Cortex of kidney (tissue), 1 donor: ENCODE results near the gene LIN28B.

Source experiments
- DNase-seq: peaks from one replicate; lab custom pipeline; 2025; lab: John Stamatoyannopoulos, UW

Gene LIN28B

DNA sequence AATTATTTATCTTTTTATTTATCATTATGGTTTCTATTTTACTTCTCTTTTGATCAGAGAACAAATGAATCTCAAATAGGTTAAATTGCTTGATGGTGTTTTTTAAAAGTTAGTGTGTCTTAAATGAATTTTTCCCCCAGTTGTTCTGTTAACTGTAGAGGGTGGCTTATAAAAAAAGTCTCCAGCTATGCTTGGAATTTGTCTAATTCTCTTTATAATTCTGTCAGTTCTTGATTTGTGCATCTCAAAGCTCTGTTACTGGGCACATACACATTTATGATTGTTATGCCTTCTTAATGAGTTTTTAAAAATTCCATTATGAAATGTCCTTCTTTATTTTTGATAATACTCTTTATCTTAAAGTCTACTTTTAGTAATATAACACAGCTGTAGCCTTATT, 58.0 kb downstream of the LIN28B start:
- no peak for DNase-seq

DNA sequence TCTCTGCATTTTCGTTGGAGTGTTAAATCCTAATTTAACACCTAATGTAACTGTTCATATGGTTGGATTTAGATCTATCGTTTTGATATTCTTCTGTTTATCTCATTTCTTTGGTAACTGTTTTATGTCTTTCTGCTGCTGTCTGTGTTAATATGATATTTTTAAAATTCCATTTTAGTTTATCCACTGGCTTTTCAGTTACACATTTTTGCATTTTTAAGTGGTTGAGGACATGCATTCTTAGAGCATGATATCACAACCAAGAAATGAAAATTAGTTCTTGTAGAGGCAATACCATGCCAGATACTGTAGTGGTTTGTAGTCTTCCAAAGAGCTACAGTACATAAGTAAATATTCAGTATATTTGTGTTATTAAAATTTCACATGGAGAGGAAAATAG, 58.6 kb downstream of the LIN28B start:
- no peak for DNase-seq

DNA sequence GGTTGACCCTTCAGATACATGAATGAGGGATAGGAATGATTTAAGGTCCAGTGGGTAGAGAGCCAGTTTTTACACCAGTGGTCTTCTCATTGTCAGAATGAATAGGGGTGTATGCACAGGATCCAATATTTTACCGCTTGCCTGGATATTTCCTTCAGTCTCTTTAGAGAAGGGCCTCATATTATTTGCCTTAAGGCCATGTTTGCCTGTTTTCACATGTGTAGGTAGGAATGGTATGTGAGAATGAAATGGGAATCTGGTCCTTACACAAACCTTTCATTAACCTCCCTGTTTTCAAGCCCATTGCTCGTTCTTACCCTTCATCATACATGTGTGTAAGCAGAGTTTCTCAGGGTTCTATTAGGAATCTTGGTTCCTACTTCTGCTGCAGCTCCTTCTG, 62.4 kb downstream of the LIN28B start:
- DNase-seq: no peak

DNA sequence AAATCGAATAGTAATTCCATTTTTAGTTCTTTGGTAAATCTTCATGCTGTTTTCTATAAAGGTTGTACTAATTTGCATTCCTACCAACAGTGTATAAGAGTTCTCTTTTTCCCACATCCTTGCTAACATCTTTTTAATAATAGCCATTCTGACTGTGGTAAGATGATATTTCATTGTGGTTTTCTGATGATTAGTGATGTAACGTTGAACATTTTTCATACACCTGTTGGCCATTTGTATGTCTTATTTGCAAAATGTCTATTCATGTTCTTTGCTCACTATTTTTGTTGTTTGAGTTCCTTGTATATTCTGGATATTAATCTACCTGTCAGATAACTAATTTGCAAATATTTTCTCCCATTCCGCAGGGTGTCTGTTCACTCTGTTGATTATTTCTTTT, 64.5 kb downstream of the LIN28B start:
- DNase-seq: no peak

DNA sequence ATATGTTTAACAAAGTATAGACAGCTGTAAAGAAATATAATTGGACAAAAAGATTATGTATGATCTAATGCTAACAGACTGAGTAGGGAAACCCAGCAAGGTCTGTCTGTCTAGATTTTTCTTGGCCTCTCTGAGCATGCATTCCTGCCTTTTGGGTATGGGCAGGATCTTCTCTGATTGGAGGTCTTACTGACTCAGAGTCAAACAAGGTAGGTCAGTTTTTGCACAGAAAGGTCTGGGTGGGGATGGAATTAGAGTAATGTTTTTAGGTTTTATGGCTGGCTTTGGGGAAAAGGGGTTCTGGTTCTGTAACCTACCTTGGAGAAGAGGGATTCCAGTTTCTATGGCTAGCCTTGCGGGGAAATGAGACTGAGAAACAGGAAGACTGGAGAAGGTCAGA, 65.5 kb downstream of the LIN28B start:
- no peak for DNase-seq

DNA sequence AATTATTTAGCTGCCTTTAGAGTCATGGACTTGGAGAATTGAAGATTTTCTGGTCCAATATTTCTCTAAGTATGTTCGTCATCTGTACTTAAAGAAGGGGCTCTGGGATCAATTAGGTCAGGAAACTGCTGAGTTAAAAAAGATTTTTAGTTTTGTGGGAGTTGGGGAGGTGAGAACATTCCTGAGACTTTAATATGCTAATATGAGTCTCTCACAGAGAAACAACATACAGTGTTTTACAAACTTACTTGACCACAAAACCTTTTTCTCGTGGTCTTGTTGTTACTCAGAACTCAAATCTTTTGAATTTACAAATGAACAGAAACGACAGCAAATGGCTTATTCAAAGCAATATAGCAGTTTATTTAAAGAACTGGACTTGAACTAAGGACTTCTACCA, 67.9 kb downstream of the LIN28B start:
- DNase-seq: no peak

DNA sequence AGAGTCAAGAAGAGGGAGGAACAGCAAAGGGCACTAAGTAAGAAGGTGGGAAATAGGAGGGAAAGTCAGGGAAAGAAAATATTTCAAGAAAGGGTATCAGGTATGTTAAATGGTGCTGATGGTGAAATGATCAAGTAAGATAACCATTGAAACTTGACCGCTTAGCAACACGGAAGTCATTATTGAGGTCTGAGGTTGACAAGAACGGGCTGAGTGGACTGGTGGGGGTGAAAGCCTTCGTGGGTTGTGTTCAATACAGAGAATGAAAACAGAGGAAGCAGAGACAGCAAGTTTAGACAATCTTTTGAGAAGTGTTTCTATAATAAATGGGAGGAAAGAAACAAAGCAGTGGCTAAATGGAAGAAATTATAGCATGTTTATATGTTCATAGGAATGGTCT, 72.0 kb downstream of the LIN28B start:
- no peak for DNase-seq

DNA sequence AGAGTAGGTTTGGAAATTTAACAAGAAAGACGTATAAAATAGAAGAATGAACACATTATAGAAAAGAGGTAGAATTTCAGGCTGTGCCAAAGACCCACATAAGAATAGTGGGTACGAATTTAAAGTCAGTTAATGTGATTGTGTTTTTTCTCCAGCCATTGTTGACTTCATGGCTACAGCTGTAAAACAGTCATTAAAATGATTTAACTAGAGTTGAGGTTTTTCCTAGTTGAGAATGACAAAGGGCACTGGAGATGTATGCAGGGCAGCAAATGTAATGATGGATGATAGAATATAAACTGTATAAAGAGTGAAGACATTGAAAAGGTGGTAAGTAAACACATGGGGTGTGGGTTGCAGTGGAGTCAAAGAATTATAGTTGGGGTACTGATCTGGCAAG, 72.7 kb downstream of the LIN28B start:
- no peak for DNase-seq

DNA sequence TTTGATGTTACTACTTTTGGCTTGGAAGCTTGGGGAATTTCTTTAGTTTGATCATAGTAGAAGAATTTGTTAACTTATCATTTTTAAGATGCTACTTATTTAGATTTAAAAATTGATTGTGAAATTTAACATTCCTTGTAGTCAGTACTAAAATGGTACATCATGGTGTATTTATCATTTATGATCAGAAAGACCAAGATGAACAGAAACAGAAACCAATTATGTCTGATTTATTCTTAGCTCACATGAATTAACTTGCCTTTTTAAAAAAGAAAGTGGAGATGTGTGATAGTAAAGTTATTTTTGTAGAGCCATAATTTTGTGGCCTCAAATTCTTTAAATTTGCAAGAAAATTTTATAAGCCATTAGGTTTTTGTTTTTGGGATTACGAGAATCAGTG, 77.6 kb downstream of the LIN28B start:
- no peak for DNase-seq

DNA sequence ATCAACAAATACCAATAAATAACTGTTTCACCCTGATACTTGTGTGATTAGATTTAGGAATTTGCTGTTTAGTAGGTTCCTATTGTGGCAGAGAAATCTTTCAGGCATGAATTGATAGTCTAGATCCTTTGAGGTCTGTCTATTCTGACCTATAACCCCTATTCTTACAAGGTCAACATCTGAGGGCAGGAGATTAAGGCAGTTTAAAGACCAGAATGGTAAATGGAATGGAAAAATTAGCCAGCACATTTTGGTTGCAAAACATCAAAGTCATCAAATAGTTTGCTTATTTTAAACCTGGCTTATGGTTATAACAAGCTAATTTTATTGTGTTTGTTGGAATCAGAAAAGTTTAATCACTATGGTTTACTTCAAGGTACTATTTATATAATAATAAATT, 78.4 kb downstream of the LIN28B start:
- DNase-seq: no peak

DNA sequence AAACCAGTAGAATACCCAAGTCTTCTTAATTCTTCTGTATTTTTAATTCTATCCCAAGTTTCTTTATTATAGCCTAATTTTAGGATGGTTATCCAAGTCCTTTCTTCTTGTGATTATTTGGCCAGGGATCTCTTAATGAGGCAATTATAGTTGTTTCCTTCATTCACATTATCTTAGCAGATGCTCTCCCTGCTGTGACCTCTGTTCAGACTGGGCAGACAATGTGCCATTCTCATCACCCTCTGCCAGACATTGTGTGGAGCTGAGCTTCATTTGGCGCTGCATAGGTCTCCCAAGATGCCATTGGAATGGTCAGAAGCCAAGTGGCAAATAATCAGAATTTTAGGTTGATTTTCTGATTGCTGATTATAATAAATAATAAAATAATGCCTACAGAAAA, 79.4 kb downstream of the LIN28B start:
- no peak for DNase-seq

DNA sequence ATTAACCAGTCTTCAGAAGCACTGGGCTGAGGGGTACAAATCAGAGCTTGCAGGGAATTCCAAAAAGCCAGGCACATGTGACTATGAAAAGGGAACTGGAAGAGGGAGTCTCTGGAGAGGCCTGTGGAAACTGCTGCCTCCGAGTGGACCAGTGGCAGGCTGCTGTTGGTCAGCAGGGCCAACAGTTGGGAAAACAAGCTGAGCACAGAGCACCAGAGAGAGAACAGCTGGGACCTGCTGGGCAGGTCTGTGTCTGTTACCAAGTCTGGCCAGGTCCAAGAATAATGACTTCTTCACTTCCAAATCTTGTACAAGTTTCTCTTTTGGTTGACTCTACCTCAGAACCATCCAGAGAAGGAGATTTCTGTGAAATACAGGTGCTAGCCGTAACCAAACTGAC, 81.4 kb downstream of the LIN28B start:
- DNase-seq: no peak

DNA sequence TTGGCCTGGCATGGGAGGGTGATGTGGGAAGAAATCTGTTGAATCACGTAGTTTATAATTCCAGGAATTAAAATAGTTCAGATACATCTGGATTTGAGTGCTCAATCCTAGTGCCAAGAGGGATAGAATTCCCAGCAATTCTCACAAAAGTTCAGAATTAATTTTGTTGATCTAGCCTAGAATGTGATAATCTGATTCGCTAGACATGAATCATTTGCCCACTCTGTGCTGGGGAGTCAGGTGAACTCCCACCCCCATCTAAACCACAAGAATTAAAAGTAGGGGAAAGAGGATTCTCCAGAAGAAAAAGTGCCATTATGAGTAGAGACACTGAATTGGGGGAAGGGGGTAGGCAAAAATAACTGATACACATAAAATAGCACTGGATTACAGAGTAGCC, 85.0 kb downstream of the LIN28B start:
- DNase-seq: no peak

DNA sequence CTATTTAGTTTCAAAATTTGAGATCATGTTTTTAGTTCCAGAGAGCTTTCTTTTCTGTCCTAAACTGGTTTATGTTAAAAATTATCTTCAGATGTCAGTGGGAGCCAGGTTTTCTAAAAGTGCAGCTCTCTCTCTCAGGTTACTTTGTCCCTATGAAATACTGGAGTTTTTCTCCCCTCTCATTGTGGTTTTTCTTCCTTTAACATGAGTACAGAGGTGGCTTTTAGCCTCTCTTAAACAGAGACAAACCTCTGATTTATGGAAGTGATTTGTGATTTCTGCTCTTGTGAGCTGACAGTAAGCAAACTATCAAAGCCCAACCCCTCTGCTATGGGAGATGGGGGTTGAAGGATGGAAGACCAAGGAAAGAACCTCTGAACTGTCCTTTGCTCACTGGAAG, 85.7 kb downstream of the LIN28B start:
- no peak for DNase-seq

DNA sequence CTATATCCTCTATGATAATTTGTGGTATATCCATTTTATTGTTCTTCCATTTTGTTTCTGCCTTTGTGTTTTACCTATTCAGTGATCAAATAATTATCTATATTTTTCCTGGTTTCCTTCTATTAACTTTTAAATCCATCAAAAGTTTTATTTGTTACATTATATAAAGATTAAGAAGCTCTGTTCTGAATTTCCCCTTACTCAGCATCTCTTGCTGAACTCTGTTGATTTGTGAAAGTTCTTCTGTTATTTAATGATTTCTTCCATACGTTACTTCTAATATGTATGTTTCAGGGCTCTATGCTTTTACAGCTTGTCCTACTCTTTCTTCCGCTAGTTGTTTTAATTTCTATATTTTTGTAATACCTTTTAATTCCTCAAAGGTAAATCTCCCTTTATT, 87.1 kb downstream of the LIN28B start:
- DNase-seq: no peak

DNA sequence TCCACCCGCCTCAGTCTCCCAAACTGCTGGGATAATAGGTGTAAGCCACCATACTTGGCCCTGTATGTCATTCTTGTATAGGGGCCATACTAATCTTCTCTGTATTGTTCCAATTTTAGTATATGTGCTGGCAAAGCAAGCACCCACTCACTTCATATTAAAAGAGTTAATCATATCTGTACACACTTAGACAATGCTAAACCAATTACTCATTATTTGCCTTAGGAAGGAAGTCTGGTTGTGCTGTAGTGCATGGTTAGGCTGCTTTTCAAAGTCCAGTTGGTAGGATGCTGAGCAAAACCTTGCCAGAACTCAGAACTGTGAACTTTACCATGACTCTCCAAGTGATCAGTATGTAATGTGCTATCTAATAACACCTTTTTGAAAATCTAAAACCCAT, 88.6 kb downstream of the LIN28B start:
- DNase-seq: no peak

DNA sequence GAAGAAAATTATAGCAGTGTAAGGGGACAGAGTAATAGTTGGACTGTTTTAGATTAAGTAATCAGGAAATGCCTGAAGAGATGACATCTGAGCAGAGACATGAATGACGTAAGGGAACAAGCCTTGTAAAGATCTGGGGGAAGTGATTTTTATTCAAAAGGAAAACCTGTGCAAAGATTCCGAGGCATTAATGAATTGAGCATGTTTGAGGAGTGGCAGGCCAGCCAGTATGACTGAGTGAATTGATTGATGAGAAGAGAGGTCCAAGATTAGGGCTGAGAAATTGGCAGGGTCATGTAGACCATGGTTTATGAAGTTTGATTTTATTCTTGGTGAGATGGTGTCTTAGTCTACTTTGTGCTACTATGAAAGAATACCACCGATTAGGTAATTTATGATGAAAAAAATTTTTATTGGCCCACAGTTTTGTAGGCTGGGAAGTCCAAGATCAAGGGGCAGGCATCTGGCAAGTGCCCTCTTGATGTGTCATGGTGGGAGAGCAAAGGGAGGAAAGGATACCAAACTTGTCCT, 95.1 kb downstream of the LIN28B start:
- no peak for DNase-seq

DNA sequence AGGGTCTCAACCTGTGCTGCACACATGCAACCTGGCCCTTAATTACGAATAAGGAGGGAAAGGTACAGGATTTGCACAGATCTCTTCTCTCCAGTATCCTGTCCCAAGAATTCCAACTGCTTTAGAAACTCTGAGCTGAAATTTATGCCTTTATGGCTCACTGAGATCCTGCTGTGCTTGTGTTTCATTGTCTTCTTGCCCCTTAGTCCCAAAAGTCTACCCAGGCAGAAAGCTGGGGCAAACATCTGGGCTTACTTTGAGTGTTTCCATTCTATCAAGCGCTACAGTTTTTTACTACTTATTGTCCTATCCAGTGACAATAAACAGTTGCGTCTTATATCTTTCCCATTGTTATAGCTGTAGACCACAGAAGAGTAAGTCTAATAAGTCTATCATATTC, 99.7 kb downstream of the LIN28B start:
- no peak for DNase-seq

DNA sequence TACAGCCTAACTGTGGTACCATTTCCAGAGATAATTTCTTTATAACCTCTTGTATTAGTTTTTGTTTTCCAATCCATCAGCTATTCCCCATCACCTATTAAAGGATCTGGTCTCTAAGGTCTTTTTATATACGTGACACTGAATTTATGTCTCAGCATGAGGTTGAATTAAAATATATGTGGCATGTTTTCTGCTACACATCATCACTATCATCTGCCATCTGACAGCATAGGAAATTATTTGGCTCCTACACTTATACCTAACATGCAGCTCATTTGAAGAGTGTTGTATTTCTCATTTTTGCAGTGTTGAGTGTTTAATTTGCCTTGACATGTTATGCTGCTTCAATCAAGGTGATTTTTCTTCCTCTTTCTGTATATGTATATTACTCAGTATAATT, 100.3 kb downstream of the LIN28B start:
- DNase-seq: no peak

DNA sequence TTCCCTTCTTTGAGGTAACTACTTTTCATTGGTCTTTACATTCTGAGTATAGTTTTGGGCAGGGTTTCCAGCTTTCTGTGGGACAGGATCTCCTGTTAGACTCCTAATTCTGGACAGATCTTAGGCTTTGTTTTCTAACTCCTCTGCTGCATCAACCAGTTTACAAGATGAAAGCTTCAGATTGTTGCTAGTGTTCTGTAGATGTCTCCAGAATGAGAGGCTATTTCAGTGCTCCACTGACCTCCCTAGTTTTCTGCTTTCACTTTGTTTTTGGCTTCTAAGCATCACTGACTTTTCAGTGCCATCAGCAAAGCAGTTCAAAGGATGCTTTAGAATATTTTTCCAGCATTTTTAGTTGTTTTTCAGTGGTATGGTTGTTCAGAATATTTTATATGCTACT, 101.4 kb downstream of the LIN28B start:
- DNase-seq: no peak

DNA sequence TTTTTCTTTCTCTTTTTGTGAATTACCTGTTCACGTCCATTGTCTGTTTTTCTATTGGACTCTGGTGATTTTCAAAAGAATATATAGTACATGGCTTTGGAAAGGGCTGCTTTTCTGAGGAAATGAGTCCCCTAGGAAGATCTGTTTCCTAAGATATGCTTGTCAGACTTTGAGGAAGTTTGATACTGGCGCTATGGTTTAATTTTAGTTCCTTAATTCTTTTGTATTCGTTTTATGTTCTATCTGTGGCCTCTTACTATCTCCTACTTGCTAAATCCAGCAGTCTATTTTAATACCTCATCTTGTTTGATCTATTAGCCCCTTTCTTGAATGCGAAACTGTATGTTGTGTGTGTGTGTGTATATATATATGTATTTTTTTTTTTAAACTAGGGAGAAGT, 101.9 kb downstream of the LIN28B start:
- no peak for DNase-seq

DNA sequence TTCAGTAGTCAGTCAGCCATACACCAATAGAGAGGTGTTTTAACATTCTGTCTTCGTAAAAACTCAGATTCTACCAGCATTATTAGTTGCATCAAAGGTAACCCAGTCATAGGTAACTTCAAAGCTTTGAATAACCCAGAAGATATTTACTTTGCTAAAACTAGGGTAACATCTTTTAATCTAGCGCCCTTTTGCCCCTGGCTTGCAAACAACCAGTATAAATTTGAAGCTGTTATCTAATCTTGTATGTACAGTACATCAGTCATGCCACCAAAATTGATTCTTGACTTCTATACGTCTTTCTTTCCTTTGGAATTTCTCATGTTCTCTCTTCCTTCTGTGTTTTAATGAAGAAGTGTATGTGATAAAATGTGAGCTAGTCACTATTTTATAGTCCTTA, 109.3 kb downstream of the LIN28B start:
- DNase-seq: no peak

DNA sequence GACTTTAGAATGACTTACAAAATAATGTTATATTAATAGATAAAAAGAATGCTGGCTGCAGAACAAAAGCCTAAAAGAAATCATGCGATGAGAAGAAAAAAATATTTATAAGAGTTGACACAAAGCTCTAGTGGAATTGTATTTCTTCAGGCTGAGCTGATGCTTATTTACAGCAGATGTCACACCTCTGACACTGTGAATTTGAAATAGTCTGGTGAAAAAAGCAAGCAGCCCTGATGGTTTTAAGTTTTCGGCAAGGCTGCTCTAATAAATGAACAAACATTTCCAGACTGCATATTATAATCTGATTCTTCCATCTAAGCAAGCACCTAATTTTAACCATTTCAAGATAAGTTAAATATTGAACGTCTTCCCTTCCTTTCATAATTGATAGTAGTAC, 109.9 kb downstream of the LIN28B start:
- no peak for DNase-seq

DNA sequence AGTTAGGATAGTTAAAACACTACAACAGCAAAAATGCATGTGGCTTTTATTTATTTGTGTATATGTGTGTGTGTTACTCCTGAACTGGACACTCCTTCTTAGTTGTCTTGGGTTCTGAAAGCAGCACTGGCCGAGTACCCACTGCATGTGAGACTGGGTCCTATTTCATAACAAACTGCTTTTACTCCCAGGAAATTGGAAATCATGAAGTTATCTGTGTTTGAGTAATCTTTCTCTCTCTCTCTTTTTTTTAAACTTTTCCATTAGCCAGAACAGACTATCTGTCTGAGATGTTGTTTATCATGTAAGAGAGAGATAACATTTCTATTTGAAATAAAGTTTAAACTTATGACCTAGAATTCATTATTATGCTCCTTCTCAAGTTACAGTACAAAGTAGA, 110.4 kb downstream of the LIN28B start:
- no peak for DNase-seq

DNA sequence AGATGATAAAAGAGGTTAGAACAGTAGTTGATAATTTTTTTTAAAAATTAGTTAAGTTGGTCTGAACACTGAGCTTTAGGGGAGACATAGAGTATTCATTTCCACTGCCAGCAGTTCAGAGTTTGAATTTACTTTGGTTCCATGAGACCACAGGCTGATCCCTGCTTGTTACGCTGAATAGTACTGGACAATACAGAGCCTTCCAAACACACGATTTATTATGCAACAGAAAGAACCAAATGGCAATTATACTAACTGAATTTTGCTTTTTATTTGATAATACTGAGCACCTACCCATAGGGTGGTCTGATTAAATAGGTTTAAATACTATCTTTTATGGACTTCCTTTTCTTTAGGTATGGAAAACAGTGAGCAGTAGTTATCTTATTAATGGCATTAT, 111.5 kb downstream of the LIN28B start:
- no peak for DNase-seq
